ENCODE measurements around the gene GPC6. TPM values are rescaled to one million over a fixed set of nuclear protein-coding genes. Genes with fewer than 3 reads are reported as not detected.

GPC6 gene
- total RNA-seq, 4 donors from 2014 or later = 2.7 to 5.7 (median 4.4) TPM

GRCh38 chr13:94333131-94333820, 1106.7 kb downstream of the GPC6 start:
- no peak overlapping the region for H3K4me3 ChIP-seq
- peaks cover 12% of the 10 kb centered on the region for H3K4me1 ChIP-seq
- WGBS = 86% methylated on average over 4 of the region's 4 CpGs
- H3K9me3 ChIP-seq = no peaks in the 10 kb centered on the region
- no peak overlapping the region for H3K27ac ChIP-seq
- no peaks in the 10 kb centered on the region for H3K27me3 ChIP-seq
- no peak for DNase-seq (ENCODE audit: low spot score in 2 of 2)
- H3K36me3 ChIP-seq = no peaks in the 10 kb centered on the region
- no peak for TF ChIP-seq POLR2AphosphoS5 (IDR thresholded peaks at IDR 0.05)
- no peak for TF ChIP-seq CTCF (IDR thresholded peaks at IDR 0.05)
- TF ChIP-seq POLR2A (IDR thresholded peaks at IDR 0.05) = no peak
- TF ChIP-seq EP300 (IDR thresholded peaks at IDR 0.05) = no peak

GRCh38 chr13:94335761-94336526, 1109.3 kb downstream of the GPC6 start:
- Histone ChIP-seq H3K9me3 (no peaks in the 10 kb centered on the region), H3K27ac (no peak overlapping the region), H3K36me3 (no peaks in the 10 kb centered on the region), H3K4me1 (no peaks in the 10 kb centered on the region), H3K4me3 (no peak overlapping the region), H3K27me3 (no peaks in the 10 kb centered on the region)
- no peak for DNase-seq (ENCODE audit: low spot score in 2 of 2)
- 58% methylated on average over 5 of the region's 5 CpGs for WGBS
- TF ChIP-seq EP300 (IDR thresholded peaks at IDR 0.05) (no peak), CTCF (IDR thresholded peaks at IDR 0.05) (no peak), POLR2AphosphoS5 (IDR thresholded peaks at IDR 0.05) (no peak), POLR2A (IDR thresholded peaks at IDR 0.05) (no peak)

GRCh38 chr13:94339116-94339687, 1112.6 kb downstream of the GPC6 start:
- 91% methylated on average over 11 of the region's 11 CpGs for WGBS
- no peak for TF ChIP-seq POLR2A (IDR thresholded peaks at IDR 0.05)
- no peak for TF ChIP-seq POLR2AphosphoS5 (IDR thresholded peaks at IDR 0.05)
- no peak for TF ChIP-seq EP300 (IDR thresholded peaks at IDR 0.05)
- TF ChIP-seq CTCF (IDR thresholded peaks at IDR 0.05) = no peak
- H3K4me1 ChIP-seq = no peaks in the 10 kb centered on the region
- no peaks in the 10 kb centered on the region for H3K9me3 ChIP-seq
- no peaks in the 10 kb centered on the region for H3K36me3 ChIP-seq
- no peak for DNase-seq (ENCODE audit: low spot score in 2 of 2)
- no peaks in the 10 kb centered on the region for H3K27me3 ChIP-seq
- no peak overlapping the region for H3K4me3 ChIP-seq
- H3K27ac ChIP-seq = no peak overlapping the region

GRCh38 chr13:94342436-94343242, 1116.0 kb downstream of the GPC6 start:
- Histone ChIP-seq H3K4me1 (peaks cover 7% of the 10 kb centered on the region), H3K27ac (no peak overlapping the region), H3K27me3 (no peaks in the 10 kb centered on the region), H3K4me3 (no peak overlapping the region), H3K36me3 (no peaks in the 10 kb centered on the region), H3K9me3 (no peaks in the 10 kb centered on the region)
- TF ChIP-seq POLR2A (IDR thresholded peaks at IDR 0.05) (no peak), CTCF (IDR thresholded peaks at IDR 0.05) (no peak)
- DNase-seq (ENCODE audit: low spot score in 2 of 2) = no peak
- 66% methylated on average over 17 of the region's 17 CpGs for WGBS

All from suprapubic skin (tissue), 4 donors.